Karpas-422 (cell line): ENCODE data around the gene PGAM1. TPM values are rescaled to one million over a fixed set of nuclear protein-coding genes. Genes with fewer than 3 reads are reported as not detected.
"Not testable (repeated sequence)": the region's sequence is repeated elsewhere in the genome, so short reads cannot be mapped to it uniquely, and the experiment has no call there.

Experiments used
- DNase-seq: peaks from one replicate; pipeline ENCODE4 v3.0.0-alpha.2; 2015
- H2AFZ ChIP-seq: fragments of 200-600 bp; sonication (generic); 2 replicates; pipeline ENCODE4 v1.6.1; 2014; ENCODE audit warnings: antibody characterized with exemption, low read length, mixed read lengths
- H3K27ac ChIP-seq: fragments of 200-600 bp; sonication (generic); 2 replicates; pipeline ENCODE4 v1.5.1; 2014; ENCODE audit warnings: mild to moderate bottlenecking, low read length, moderate library complexity
- H3K27me3 ChIP-seq: fragments of 200-600 bp; sonication (generic); 2 replicates; pipeline ENCODE4 v1.6.1; 2014; ENCODE audit warnings: low read length, mixed read lengths
- H3K36me3 ChIP-seq: fragments of 200-600 bp; sonication (generic); 2 replicates; pipeline ENCODE4 v1.6.1; 2014; ENCODE audit warnings: low read length, mixed read lengths; ENCODE audit not compliant: insufficient read depth
- H3K4me1 ChIP-seq: fragments of 200-600 bp; sonication (generic); 2 replicates; pipeline ENCODE4 v1.6.1; 2014; ENCODE audit warnings: mild to moderate bottlenecking, low read length, mixed read lengths
- H3K4me2 ChIP-seq: fragments of 200-600 bp; sonication (generic); 2 replicates; pipeline ENCODE4 v1.6.1; 2014; ENCODE audit warnings: low read length, low read depth, mild to moderate bottlenecking; ENCODE audit not compliant: poor library complexity, severe bottlenecking
- H3K4me3 ChIP-seq: fragments of 200-600 bp; sonication (generic); 2 replicates; pipeline ENCODE4 v1.5.1; 2014; ENCODE audit warnings: mild to moderate bottlenecking, antibody characterized with exemption, low read length, mixed read lengths
- H3K79me2 ChIP-seq: fragments of 200-600 bp; sonication (generic); 2 replicates; pipeline ENCODE4 v1.6.1; 2014; ENCODE audit warnings: mild to moderate bottlenecking, low read length, mixed read lengths
- H3K9ac ChIP-seq: fragments of 200-600 bp; sonication (generic); 2 replicates; pipeline ENCODE4 v1.6.0; 2014; ENCODE audit warnings: low read length
- H3K9me2 ChIP-seq: fragments of 200-600 bp; sonication (generic), shearing (Covaris generic); replicated peaks from 2 replicates; pipeline ENCODE4 v1.6.0; 2014; ENCODE audit warnings: mild to moderate bottlenecking, low read length, moderate library complexity; ENCODE audit not compliant: insufficient read depth
- H3K9me3 ChIP-seq: fragments of 300-700, 200-600 bp; sonication (generic); 2 replicates; pipeline ENCODE4 v1.6.1; 2014; ENCODE audit warnings: low read length, mixed read lengths
- H4K20me1 ChIP-seq: fragments of 200-600 bp; sonication (generic); 2 replicates; pipeline ENCODE4 v1.6.1; 2014; ENCODE audit warnings: mild to moderate bottlenecking, antibody characterized with exemption, low read length, low read depth; ENCODE audit not compliant: insufficient read depth
- total RNA-seq: library from RNA; depleted of rRNA; stranded (reverse); fragments of >200 nt; shearing (Covaris generic); gene quantifications from 2 replicates; pipeline ENCODE4 v1.2.3, GENCODE V29; 2014; ENCODE audit warnings: low replicate concordance

PGAM1 gene
- total RNA-seq, 1 experiment from 2014 or later, result 234 TPM

DNA sequence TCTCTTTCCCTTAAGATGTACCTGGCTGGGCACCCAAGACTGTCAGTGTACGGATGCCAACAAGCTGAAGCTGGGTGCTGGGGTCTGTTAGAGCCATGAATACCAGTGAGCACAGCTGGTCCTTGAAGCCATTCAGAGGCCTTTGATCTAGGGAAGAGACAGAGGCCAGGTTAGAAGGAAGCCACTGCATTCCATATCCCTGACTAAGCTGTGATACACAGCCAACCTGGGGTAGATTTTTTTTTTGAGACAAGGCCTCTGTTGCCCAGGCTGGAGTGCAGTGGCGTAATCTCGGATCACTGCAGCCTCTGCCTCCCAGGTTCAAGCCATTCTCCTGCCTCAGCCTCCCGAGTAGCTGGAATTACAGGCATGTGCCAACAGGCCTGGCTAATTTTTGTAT is 40.8 kb downstream of the PGAM1 start:
- no peaks in the 10 kb centered on the region for H3K4me1 ChIP-seq
- no peak overlapping the region for H3K9ac ChIP-seq
- no peak overlapping the region for H2AFZ ChIP-seq
- H4K20me1 ChIP-seq, result no peaks in the 10 kb centered on the region
- H3K9me2 ChIP-seq, result no peaks in the 10 kb centered on the region
- peaks cover 8% of the 10 kb centered on the region; the same call in 1 of the 2 replicates for H3K36me3 ChIP-seq
- no peak overlapping the region for H3K27ac ChIP-seq
- no peaks in the 10 kb centered on the region for H3K27me3 ChIP-seq
- no peak overlapping the region for H3K4me3 ChIP-seq
- H3K9me3 ChIP-seq, result no peaks in the 10 kb centered on the region
- DNase-seq, result no peak
- no peaks in the 10 kb centered on the region for H3K79me2 ChIP-seq
- no peak overlapping the region for H3K4me2 ChIP-seq

- Histone ChIP-seq H3K4me2 (no peak overlapping the region), H3K4me3 (no peak overlapping the region), H3K9me2 (no peaks in the 10 kb centered on the region), H3K9ac (no peak overlapping the region), H3K27me3 (no peaks in the 10 kb centered on the region), H3K27ac (no peak overlapping the region), H4K20me1 (no peaks in the 10 kb centered on the region), H3K4me1 (no peaks in the 10 kb centered on the region), H3K9me3 (no peaks in the 10 kb centered on the region), H3K79me2 (no peaks in the 10 kb centered on the region), H2AFZ (no peak overlapping the region), H3K36me3 (no peaks in the 10 kb centered on the region)
- no peak for DNase-seq
These were observed 42.2 kb downstream of the PGAM1 start for GRCh38 chr10:97468162-97468561.

- H3K4me2 ChIP-seq, H3K9me3 ChIP-seq, H3K9me2 ChIP-seq, H3K27ac ChIP-seq, H3K27me3 ChIP-seq, H4K20me1 ChIP-seq, H3K79me2 ChIP-seq, H2AFZ ChIP-seq, H3K4me3 ChIP-seq, DNase-seq, H3K4me1 ChIP-seq, H3K9ac ChIP-seq, H3K36me3 ChIP-seq: not testable (repeated sequence)
These were observed 42.8 kb downstream of the PGAM1 start for GRCh38 chr10:97468781-97469180.

DNA sequence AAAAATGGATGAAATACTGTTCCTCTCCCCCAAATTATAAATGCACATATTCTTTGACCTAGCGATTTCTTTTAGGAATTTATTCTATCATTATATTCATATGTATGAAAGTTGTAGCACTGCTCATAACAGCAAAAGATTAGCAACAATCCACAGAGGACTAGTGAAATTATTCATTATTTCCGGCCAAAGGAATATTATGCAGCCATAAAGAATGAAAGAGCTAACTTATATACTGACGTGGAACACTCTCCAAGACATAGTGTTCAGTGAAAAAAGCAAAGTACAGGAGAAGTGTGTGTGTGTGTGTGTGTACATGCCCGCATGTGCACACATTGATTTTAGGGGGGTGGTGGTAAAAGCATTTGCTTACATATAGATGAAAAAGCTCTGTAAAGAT is 48.9 kb downstream of the PGAM1 start:
- Histone ChIP-seq H3K36me3 (peaks cover 9% of the 10 kb centered on the region; the same call in 1 of the 2 replicates), H4K20me1 (no peaks in the 10 kb centered on the region), H3K9me2 (no peaks in the 10 kb centered on the region), H3K9ac (no peak overlapping the region), H3K79me2 (no peaks in the 10 kb centered on the region; the same call in 1 of the 2 replicates), H3K27me3 (no peaks in the 10 kb centered on the region), H3K4me1 (no peaks in the 10 kb centered on the region), H3K27ac (no peak overlapping the region), H3K4me2 (no peak overlapping the region), H3K4me3 (no peak overlapping the region), H2AFZ (no peak overlapping the region), H3K9me3 (no peaks in the 10 kb centered on the region)
- no peak for DNase-seq

DNA sequence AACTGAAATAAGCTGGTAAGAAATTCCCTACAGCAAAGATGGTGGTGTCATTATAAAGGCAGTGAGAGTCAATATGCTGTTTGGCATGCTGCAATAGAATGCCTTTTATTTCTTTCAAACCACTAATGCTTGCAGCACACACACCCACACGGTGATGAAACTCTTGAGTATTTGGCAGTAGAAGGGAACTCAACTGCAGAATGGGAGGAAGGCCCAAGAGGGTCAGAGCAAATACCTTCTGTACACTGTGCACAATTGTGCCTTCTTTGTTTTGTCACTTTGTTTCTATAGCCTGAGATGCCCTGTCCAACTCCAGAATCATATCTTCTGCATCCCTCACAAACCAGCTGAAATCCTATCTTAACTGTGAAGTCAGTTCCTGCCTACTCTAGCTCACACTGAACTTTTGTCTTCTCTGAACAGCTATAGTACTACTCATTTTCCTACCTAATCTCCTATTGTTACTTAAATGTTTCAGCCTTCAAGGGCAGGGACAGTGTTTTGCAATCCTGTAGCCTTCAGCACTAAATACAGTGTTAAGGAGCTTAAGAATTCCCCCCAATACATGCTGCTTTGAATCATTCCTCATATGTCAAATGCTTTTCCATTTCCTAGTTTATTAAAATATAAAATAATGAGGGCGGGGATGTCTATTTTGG is 50.1 kb downstream of the PGAM1 start:
- Histone ChIP-seq H3K4me2 (no peak overlapping the region), H3K9ac (no peak overlapping the region), H3K4me3 (no peak overlapping the region), H3K4me1 (no peaks in the 10 kb centered on the region), H3K79me2 (no peaks in the 10 kb centered on the region; the same call in 1 of the 2 replicates), H3K27ac (no peak overlapping the region), H2AFZ (no peak overlapping the region), H4K20me1 (no peaks in the 10 kb centered on the region), H3K27me3 (no peaks in the 10 kb centered on the region), H3K9me2 (no peaks in the 10 kb centered on the region), H3K9me3 (no peaks in the 10 kb centered on the region), H3K36me3 (peaks cover 15% of the 10 kb centered on the region; the same call in 1 of the 2 replicates)
- no peak for DNase-seq

DNA sequence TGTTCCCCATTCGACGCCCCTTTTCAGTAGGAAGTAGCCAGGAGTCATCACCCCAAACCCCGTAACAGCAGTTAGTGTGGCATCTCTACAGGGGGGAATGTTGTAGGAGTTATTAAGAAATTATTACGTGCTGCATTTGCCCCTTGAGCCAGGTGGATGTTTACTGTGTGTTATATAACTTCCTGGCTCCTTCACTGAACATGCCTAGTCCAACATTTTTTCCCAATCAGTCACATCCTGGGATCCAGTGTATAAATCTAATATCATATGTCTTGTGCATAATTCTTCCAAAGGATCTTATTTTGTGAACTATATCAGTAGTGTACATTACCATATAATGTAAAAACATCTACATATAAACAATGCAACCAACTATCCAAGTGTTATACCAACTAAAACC is 53.4 kb downstream of the PGAM1 start:
- H3K36me3 ChIP-seq, result peaks cover 15% of the 10 kb centered on the region; the same call in 1 of the 2 replicates
- H3K4me2 ChIP-seq, H3K4me1 ChIP-seq, DNase-seq, H3K27me3 ChIP-seq, H2AFZ ChIP-seq, H3K27ac ChIP-seq, H3K9ac ChIP-seq, H4K20me1 ChIP-seq, H3K9me3 ChIP-seq, H3K9me2 ChIP-seq, H3K4me3 ChIP-seq, H3K79me2 ChIP-seq: not testable (repeated sequence)

GRCh38 chr10:97479939-97480338 is 53.9 kb downstream of the PGAM1 start:
- peak; percentile 68 for DNase-seq
- H3K9me3 ChIP-seq, result no peaks in the 10 kb centered on the region
- peaks cover 15% of the 10 kb centered on the region; the same call in 1 of the 2 replicates for H3K36me3 ChIP-seq
- no peaks in the 10 kb centered on the region for H3K4me1 ChIP-seq
- no peaks in the 10 kb centered on the region for H3K9me2 ChIP-seq
- no peak overlapping the region for H3K27ac ChIP-seq
- H3K9ac ChIP-seq, result no peak overlapping the region
- no peak overlapping the region for H3K4me2 ChIP-seq
- peaks cover 5% of the 10 kb centered on the region; the same call in 1 of the 2 replicates for H3K79me2 ChIP-seq
- H2AFZ ChIP-seq, result no peak overlapping the region
- H4K20me1 ChIP-seq, result no peaks in the 10 kb centered on the region
- H3K4me3 ChIP-seq, result no peak overlapping the region
- no peaks in the 10 kb centered on the region for H3K27me3 ChIP-seq

- no peak overlapping the region for H3K27ac ChIP-seq
- no peak overlapping the region for H2AFZ ChIP-seq
- H3K9me3 ChIP-seq, result no peaks in the 10 kb centered on the region
- peaks cover 11% of the 10 kb centered on the region for H3K79me2 ChIP-seq
- H3K27me3 ChIP-seq, result no peaks in the 10 kb centered on the region
- no peak overlapping the region for H3K9ac ChIP-seq
- no peak for DNase-seq
- no peaks in the 10 kb centered on the region for H3K9me2 ChIP-seq
- H3K36me3 ChIP-seq, result peaks cover 15% of the 10 kb centered on the region; the same call in 1 of the 2 replicates
- no peak overlapping the region for H3K4me2 ChIP-seq
- no peaks in the 10 kb centered on the region for H4K20me1 ChIP-seq
- H3K4me1 ChIP-seq, result no peaks in the 10 kb centered on the region
- H3K4me3 ChIP-seq, result no peak overlapping the region
These were observed 55.1 kb downstream of the PGAM1 start for GRCh38 chr10:97481071-97481470.
